Mesothelial cell of epicardium (in vitro differentiated cells): ENCODE measurements around the gene NWD2. TPM values are rescaled to one million over a fixed set of nuclear protein-coding genes. Genes with fewer than 3 reads are reported as not detected.

ENCODE experiments used
- DNase-seq, 2 experiments: peaks; one replicate each; pipeline ENCODE4 v3.0.0; 2021; ENCODE audit warnings: low spot score in 2 of 2; ENCODE audit not compliant: unreplicated experiment in 2 of 2
- H3K27ac Mint-ChIP-seq: 2 replicates; pipeline ENCODE4 v1.8.0; 2021; ENCODE audit warnings: mixed read lengths
- H3K27me3 Mint-ChIP-seq: 2 replicates; pipeline ENCODE4 v1.8.0; 2021; ENCODE audit warnings: low read depth, mixed read lengths
- H3K36me3 Mint-ChIP-seq: 2 replicates; pipeline ENCODE4 v1.8.0; 2021; ENCODE audit warnings: mixed read lengths
- H3K4me1 Mint-ChIP-seq: 2 replicates; pipeline ENCODE4 v1.8.0; 2021; ENCODE audit warnings: mixed read lengths
- H3K4me3 Mint-ChIP-seq: 2 replicates; pipeline ENCODE4 v1.8.0; 2021; ENCODE audit warnings: mild to moderate bottlenecking, moderate library complexity, mixed read lengths
- H3K9me3 Mint-ChIP-seq: 2 replicates; pipeline ENCODE4 v1.8.0; 2021; ENCODE audit warnings: mixed read lengths
- CTCF ChIP-seq: fragments of 200-600 bp; sonication (generic); IDR thresholded peaks from one replicate; pipeline ENCODE4 v1.5.0; 2021; ENCODE audit warnings: antibody characterized with exemption; ENCODE audit not compliant: unreplicated experiment
- total RNA-seq: library from RNA; stranded (reverse); gene quantifications from 3 replicates; pipeline ENCODE4 v1.2.1, GENCODE V29; 2021

The NWD2 gene
- total RNA-seq, 1 donor from 2014 or later = 0.02 TPM

- no peak for TF ChIP-seq CTCF
- no peak overlapping the region for H3K27ac Mint-ChIP-seq
- no peaks in the 10 kb centered on the region for H3K9me3 Mint-ChIP-seq
- no peak overlapping the region for H3K4me3 Mint-ChIP-seq
- peaks cover 4% of the 10 kb centered on the region for H3K27me3 Mint-ChIP-seq
- peaks cover under 1% of the 10 kb centered on the region for H3K4me1 Mint-ChIP-seq
- no peak for DNase-seq
- no peaks in the 10 kb centered on the region for H3K36me3 Mint-ChIP-seq
Measured at GRCh38 chr4:37436546-37436945, 192.0 kb downstream of the NWD2 start.

- DNase-seq = no peak
- H3K4me3 Mint-ChIP-seq = no peak overlapping the region
- peaks cover 5% of the 10 kb centered on the region for H3K4me1 Mint-ChIP-seq
- H3K36me3 Mint-ChIP-seq = no peaks in the 10 kb centered on the region
- peaks cover 4% of the 10 kb centered on the region for H3K27me3 Mint-ChIP-seq
- H3K27ac Mint-ChIP-seq = no peak overlapping the region
- no peaks in the 10 kb centered on the region for H3K9me3 Mint-ChIP-seq
- TF ChIP-seq CTCF = no peak
Measured at GRCh38 chr4:37437163-37437562, 192.6 kb downstream of the NWD2 start.

GRCh38 chr4:37438564-37439279 lies 194.2 kb downstream of the NWD2 start:
- no peak for TF ChIP-seq CTCF

GRCh38 chr4:37439809-37440474 lies 195.4 kb downstream of the NWD2 start:
- no peak overlapping the region for H3K27ac Mint-ChIP-seq
- peaks cover 4% of the 10 kb centered on the region for H3K27me3 Mint-ChIP-seq
- peaks cover 6% of the 10 kb centered on the region for H3K4me1 Mint-ChIP-seq
- no peaks in the 10 kb centered on the region for H3K36me3 Mint-ChIP-seq
- TF ChIP-seq CTCF = no peak
- DNase-seq = no peak
- H3K4me3 Mint-ChIP-seq = no peak overlapping the region
- no peaks in the 10 kb centered on the region for H3K9me3 Mint-ChIP-seq

More at GRCh38 chr4:37438564-37439279, 194.2 kb downstream of the NWD2 start:
- no peak for DNase-seq
- no peak overlapping the region for H3K27ac Mint-ChIP-seq
- H3K36me3 Mint-ChIP-seq = no peaks in the 10 kb centered on the region
- peaks cover 4% of the 10 kb centered on the region for H3K27me3 Mint-ChIP-seq
- H3K4me1 Mint-ChIP-seq = peaks cover 6% of the 10 kb centered on the region
- H3K9me3 Mint-ChIP-seq = no peaks in the 10 kb centered on the region
- H3K4me3 Mint-ChIP-seq = no peak overlapping the region

- Mint-ChIP-seq H3K9me3 (no peaks in the 10 kb centered on the region), H3K36me3 (no peaks in the 10 kb centered on the region), H3K4me1 (peaks cover 6% of the 10 kb centered on the region), H3K4me3 (no peak overlapping the region), H3K27ac (no peak overlapping the region), H3K27me3 (peaks cover 8% of the 10 kb centered on the region)
- TF ChIP-seq CTCF = no peak
- no peak for DNase-seq
Measured at GRCh38 chr4:37440501-37440900, 196.0 kb downstream of the NWD2 start.
